GM12874 (cell line): Measurements from ENCODE around the gene CATSPERE.

Experiments used
- CTCF ChIP-seq: IDR thresholded peaks from 2 replicates; pipeline ENCODE4 v1.5.1; 2011; ENCODE audit warnings: low read depth, mild to moderate bottlenecking, control low read depth, low read length, moderate library complexity; ENCODE audit not compliant: insufficient read depth

Gene CATSPERE

DNA sequence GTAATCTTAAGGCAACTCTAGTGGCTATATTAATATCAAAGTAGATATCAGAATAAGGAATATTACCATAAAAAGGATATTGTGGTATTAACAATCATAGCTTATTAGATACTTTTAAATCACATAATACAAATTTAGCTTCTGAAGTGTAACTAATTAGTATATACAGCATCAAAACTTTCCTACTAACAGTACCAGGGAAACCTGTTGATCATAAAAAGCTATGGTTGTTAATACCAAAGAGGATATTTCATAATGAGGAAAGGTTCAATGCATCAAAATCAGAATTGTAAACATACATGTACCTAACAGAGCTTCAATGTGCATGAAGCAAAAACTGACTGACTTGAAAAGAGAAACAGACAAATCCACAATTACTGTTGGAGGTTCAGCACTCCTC lies 33.4 kb upstream of the CATSPERE start:
- no peak for TF ChIP-seq CTCF

GRCh38 chr1:244429818-244430217 lies 31.3 kb upstream of the CATSPERE start:
- no peak for TF ChIP-seq CTCF

- TF ChIP-seq CTCF: no peak
These were observed 29.9 kb upstream of the CATSPERE start for GRCh38 chr1:244431166-244431565.

GRCh38 chr1:244435562-244436205 lies 25.4 kb upstream of the CATSPERE start:
- TF ChIP-seq CTCF: no peak

- TF ChIP-seq CTCF: no peak
These were observed 24.6 kb upstream of the CATSPERE start for GRCh38 chr1:244436336-244437085.

GRCh38 chr1:244437086-244437468 lies 24.0 kb upstream of the CATSPERE start:
- no peak for TF ChIP-seq CTCF

DNA sequence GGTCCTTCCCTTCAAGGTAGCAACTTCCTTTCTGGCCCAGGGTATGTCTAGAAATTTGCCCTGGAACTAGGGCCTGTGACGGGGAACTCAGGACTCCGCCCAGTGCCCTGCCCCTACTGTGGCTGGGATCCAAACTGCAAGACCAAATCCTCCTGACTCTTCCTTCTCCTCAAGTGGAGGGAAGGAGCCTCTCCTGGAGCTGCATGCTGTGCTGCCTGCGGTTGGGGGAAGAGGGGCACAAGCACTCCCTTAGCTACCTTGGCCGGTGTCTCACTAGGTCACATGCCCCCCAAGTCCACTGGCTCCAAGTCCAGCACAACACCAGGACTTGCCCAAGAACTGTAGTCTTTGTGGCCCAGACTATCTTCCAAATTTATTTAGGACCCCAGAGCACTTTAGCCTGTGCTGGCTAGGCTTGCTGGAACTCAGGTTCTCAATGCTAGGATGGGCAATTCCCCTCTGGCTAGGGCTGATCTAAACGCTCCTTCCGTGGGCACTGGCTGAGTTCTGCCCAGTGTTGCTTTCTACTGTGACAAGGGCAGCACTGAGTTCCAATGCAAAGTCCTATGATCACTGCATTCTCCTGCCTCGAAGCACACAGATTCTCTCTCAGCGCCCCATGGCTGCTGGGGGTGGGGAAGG lies 21.6 kb upstream of the CATSPERE start:
- TF ChIP-seq CTCF: no peak
